ENCODE results near the gene CACNA1B. TPM values are rescaled to one million over a fixed set of nuclear protein-coding genes. Genes with fewer than 3 reads are reported as not detected.

Gene CACNA1B
- total RNA-seq, 1 experiment from 2014 or later, result 7.8 TPM

DNA sequence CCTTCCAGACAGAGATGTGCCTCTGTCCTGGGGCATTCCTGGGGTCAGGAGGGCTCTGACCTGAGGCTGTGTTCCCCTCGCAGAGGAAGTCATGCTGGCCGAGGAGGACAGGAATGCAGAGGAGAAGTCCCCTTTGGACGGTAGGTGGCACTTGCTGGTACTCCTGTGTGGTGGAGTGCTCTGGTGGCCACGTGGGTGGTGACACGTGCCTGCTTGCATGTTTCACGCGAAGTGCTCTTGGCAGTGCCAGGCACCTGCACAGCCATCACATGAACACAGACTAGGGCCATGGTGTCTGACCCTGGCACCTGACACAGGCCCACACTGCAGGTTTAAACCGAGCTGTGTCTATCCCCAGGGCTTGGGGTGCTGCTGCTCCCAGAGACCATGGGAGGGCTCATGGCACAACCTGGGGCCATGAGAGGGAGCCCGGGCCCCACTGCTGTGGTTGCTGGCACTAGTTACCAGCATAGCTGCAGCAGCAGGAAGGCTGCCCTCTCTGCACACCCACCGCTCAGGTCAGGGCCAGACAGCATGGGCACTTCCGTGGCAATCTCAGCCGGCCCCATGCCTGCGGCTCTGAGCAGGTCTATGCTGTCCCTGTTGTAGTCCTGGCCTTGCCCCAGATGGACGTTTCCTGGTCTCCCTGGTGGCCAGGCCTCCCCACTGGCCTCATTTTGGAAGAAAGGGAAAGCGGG is 79.3 kb downstream of the CACNA1B start:
- no peaks in the 10 kb centered on the region for H3K27me3 Mint-ChIP-seq (ENCODE audit: low read depth)
- no CpG with 5 or more reads among the region's 15 CpGs for WGBS (ENCODE audit: extremely low coverage, insufficient read length, low lambda C conversion rate)

More for the DNA sequence above, 79.3 kb downstream of the CACNA1B start:
- Histone ChIP-seq H2BK120ac (ENCODE audit: low read depth, low read length, poor library complexity, severe bottlenecking) (no peak overlapping the region), H3K9ac (ENCODE audit: extremely low read depth, insufficient read length, low read length) (no peak overlapping the region), H2AFZ (ENCODE audit: low read length) (no peak overlapping the region), H3K79me2 (ENCODE audit: insufficient read depth, low read length) (no peaks in the 10 kb centered on the region), H4K91ac (ENCODE audit: insufficient read length, low read depth, low read length) (no peak overlapping the region), H3K79me1 (ENCODE audit: insufficient read depth, low read depth, low read length, poor library complexity, severe bottlenecking) (no peaks in the 10 kb centered on the region), H4K5ac (ENCODE audit: insufficient read length, low read depth, low read length) (no peak overlapping the region), H2BK15ac (ENCODE audit: low read depth, low read length) (no peak overlapping the region), H2BK5ac (ENCODE audit: insufficient read length, low read length) (no peak overlapping the region), H2BK12ac (ENCODE audit: insufficient read length, low read depth, low read length) (no peak overlapping the region), H3K56ac (ENCODE audit: insufficient read length, low read depth, low read length) (no peak overlapping the region), H3K4me1 (ENCODE audit: insufficient read depth, low read length) (no peaks in the 10 kb centered on the region), H2BK20ac (ENCODE audit: low read depth, low read length, poor library complexity, severe bottlenecking) (no peak overlapping the region), H2AK5ac (ENCODE audit: insufficient read length, low read length) (no peak overlapping the region), H4K8ac (replicated peaks; ENCODE audit: insufficient read length, low read depth, low read length) (no peak overlapping the region), H3K23me2 (ENCODE audit: insufficient read length, low read depth, low read length, poor library complexity, severe bottlenecking) (peaks cover 2% of the 10 kb centered on the region), H3K27ac (ENCODE audit: insufficient read length, low read depth, low read length) (no peak overlapping the region), H3K23ac (ENCODE audit: insufficient read length, low read depth, low read length) (no peak overlapping the region), H3K27me3 (ENCODE audit: insufficient read depth, low read length) (no peaks in the 10 kb centered on the region), H3K18ac (ENCODE audit: insufficient read length, low read depth, low read length) (no peak overlapping the region), H3K14ac (ENCODE audit: insufficient read depth, low read length) (no peak overlapping the region; the same call in 1 of the 2 replicates), H3K4me2 (ENCODE audit: insufficient read depth, insufficient read length, low read length) (no peak overlapping the region), H4K20me1 (ENCODE audit: control insufficient read depth, insufficient read depth, insufficient read length) (no peaks in the 10 kb centered on the region), H3K9me3 (ENCODE audit: control insufficient read depth, low read depth, low read length) (no peaks in the 10 kb centered on the region), H3K4ac (ENCODE audit: low read depth, low read length) (no peak overlapping the region), H3T11ph (ENCODE audit: low read length) (no peak overlapping the region)
- Mint-ChIP-seq H3K9me3 (peaks cover 0 to 2% of the 10 kb centered on the region in 2 experiments; a peak in 2 of 5 replicates), H3K4me1 (peaks cover 0 to 6% of the 10 kb centered on the region in 2 experiments; a peak in 1 of 4 replicates), H3K27ac (no peak overlapping the region), H3K36me3 (ENCODE audit: insufficient read depth in 1 of 3, low read depth in 3 of 3) (peaks cover 8 to 20% (median 11%) of the 10 kb centered on the region in 3 experiments; a peak in 6 of 7 replicates), H3K4me3 (no peak overlapping the region)
- TF ChIP-seq, protein P1, sequence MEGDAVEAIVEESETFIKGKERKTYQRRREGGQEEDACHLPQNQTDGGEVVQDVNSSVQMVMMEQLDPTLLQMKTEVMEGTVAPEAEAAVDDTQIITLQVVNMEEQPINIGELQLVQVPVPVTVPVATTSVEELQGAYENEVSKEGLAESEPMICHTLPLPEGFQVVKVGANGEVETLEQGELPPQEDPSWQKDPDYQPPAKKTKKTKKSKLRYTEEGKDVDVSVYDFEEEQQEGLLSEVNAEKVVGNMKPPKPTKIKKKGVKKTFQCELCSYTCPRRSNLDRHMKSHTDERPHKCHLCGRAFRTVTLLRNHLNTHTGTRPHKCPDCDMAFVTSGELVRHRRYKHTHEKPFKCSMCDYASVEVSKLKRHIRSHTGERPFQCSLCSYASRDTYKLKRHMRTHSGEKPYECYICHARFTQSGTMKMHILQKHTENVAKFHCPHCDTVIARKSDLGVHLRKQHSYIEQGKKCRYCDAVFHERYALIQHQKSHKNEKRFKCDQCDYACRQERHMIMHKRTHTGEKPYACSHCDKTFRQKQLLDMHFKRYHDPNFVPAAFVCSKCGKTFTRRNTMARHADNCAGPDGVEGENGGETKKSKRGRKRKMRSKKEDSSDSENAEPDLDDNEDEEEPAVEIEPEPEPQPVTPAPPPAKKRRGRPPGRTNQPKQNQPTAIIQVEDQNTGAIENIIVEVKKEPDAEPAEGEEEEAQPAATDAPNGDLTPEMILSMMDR (conservative IDR thresholded peaks at IDR 0.05), result no peak
- DNase-seq, result no peak
